ENCODE measurements around the gene UGP2. TPM values are rescaled to one million over a fixed set of nuclear protein-coding genes. Genes with fewer than 3 reads are reported as not detected.

UGP2 gene
- total RNA-seq, 1 experiment from 2014 or later = 76.1 TPM

- no peaks in the 10 kb centered on the region for H3K9me3 ChIP-seq (ENCODE audit: control insufficient read depth, insufficient read depth, low read depth, low read length)
- ATAC-seq (no peak), DNase-seq (ENCODE audit: low read depth, low spot score) (no peak)
- no TSS peak for BruUV-seq (replicated peaks)
- in situ Hi-C loops (cut with HindIII; ENCODE audit: low pct_unique_long_range_greater_than_20kb, low sequenced_read_pairs) = no loop called here
- H3K36me3 ChIP-seq (ENCODE audit: control insufficient read depth, insufficient read depth, low read length) = no peaks in the 10 kb centered on the region
- H3K4me3 ChIP-seq (ENCODE audit: low read depth in 2 of 2, low read length in 2 of 2) = no peak overlapping the region
- no peaks in the 10 kb centered on the region for H3K4me1 ChIP-seq (ENCODE audit: control insufficient read depth, insufficient read depth, low read length)
- no peak overlapping the region for H3K27ac ChIP-seq (ENCODE audit: low read length)
- no peaks in the 10 kb centered on the region for H3K27me3 ChIP-seq (ENCODE audit: control insufficient read depth, insufficient read depth, low read length)
- ChIA-PET CTCF (no interaction called here), POLR2A (no interaction called here)
- TF ChIP-seq, protein P1, sequence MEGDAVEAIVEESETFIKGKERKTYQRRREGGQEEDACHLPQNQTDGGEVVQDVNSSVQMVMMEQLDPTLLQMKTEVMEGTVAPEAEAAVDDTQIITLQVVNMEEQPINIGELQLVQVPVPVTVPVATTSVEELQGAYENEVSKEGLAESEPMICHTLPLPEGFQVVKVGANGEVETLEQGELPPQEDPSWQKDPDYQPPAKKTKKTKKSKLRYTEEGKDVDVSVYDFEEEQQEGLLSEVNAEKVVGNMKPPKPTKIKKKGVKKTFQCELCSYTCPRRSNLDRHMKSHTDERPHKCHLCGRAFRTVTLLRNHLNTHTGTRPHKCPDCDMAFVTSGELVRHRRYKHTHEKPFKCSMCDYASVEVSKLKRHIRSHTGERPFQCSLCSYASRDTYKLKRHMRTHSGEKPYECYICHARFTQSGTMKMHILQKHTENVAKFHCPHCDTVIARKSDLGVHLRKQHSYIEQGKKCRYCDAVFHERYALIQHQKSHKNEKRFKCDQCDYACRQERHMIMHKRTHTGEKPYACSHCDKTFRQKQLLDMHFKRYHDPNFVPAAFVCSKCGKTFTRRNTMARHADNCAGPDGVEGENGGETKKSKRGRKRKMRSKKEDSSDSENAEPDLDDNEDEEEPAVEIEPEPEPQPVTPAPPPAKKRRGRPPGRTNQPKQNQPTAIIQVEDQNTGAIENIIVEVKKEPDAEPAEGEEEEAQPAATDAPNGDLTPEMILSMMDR (IDR thresholded peaks at IDR 0.05) = no peak
- TF ChIP-seq SIN3A (IDR thresholded peaks at IDR 0.05; ENCODE audit: borderline replicate concordance, insufficient read depth, low read depth, low read length) = no peak
- TF ChIP-seq, protein P2, sequence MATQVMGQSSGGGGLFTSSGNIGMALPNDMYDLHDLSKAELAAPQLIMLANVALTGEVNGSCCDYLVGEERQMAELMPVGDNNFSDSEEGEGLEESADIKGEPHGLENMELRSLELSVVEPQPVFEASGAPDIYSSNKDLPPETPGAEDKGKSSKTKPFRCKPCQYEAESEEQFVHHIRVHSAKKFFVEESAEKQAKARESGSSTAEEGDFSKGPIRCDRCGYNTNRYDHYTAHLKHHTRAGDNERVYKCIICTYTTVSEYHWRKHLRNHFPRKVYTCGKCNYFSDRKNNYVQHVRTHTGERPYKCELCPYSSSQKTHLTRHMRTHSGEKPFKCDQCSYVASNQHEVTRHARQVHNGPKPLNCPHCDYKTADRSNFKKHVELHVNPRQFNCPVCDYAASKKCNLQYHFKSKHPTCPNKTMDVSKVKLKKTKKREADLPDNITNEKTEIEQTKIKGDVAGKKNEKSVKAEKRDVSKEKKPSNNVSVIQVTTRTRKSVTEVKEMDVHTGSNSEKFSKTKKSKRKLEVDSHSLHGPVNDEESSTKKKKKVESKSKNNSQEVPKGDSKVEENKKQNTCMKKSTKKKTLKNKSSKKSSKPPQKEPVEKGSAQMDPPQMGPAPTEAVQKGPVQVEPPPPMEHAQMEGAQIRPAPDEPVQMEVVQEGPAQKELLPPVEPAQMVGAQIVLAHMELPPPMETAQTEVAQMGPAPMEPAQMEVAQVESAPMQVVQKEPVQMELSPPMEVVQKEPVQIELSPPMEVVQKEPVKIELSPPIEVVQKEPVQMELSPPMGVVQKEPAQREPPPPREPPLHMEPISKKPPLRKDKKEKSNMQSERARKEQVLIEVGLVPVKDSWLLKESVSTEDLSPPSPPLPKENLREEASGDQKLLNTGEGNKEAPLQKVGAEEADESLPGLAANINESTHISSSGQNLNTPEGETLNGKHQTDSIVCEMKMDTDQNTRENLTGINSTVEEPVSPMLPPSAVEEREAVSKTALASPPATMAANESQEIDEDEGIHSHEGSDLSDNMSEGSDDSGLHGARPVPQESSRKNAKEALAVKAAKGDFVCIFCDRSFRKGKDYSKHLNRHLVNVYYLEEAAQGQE (IDR thresholded peaks at IDR 0.05; ENCODE audit: insufficient read depth in 1 of 2, low read depth in 2 of 2, low read length in 1 of 2) = no peak
- no peak for TF ChIP-seq TCF7L2 (IDR thresholded peaks at IDR 0.05; ENCODE audit: low read depth, low read length)
- TF ChIP-seq POLR2AphosphoS5 (IDR thresholded peaks at IDR 0.05; ENCODE audit: low read depth, low read length) = no peak
- intact Hi-C loops (cut with micrococcal nuclease; ENCODE audit: unreplicated experiment) = no loop called here
Observed at GRCh38 chr2:63796366-63796765, 45.3 kb upstream of the UGP2 start.

GRCh38 chr2:63796796-63797195 is 44.9 kb upstream of the UGP2 start:
- H3K4me3 ChIP-seq (ENCODE audit: low read depth in 2 of 2, low read length in 2 of 2) = no peak overlapping the region
- in situ Hi-C loops (cut with HindIII; ENCODE audit: low pct_unique_long_range_greater_than_20kb, low sequenced_read_pairs) (no loop called here), intact Hi-C loops (cut with micrococcal nuclease; ENCODE audit: unreplicated experiment) (no loop called here)
- H3K27me3 ChIP-seq (ENCODE audit: control insufficient read depth, insufficient read depth, low read length) = no peaks in the 10 kb centered on the region
- no TSS peak for BruUV-seq (replicated peaks)
- ChIA-PET POLR2A (no interaction called here), CTCF (no interaction called here)
- no peaks in the 10 kb centered on the region for H3K36me3 ChIP-seq (ENCODE audit: control insufficient read depth, insufficient read depth, low read length)
- no peaks in the 10 kb centered on the region for H3K4me1 ChIP-seq (ENCODE audit: control insufficient read depth, insufficient read depth, low read length)
- no peaks in the 10 kb centered on the region for H3K9me3 ChIP-seq (ENCODE audit: control insufficient read depth, insufficient read depth, low read depth, low read length)
- no peak overlapping the region for H3K27ac ChIP-seq (ENCODE audit: low read length)
- DNase-seq (ENCODE audit: low read depth, low spot score) = no peak
- ATAC-seq = no peak
- TF ChIP-seq, protein P2 (IDR thresholded peaks at IDR 0.05; ENCODE audit: insufficient read depth in 1 of 2, low read depth in 2 of 2, low read length in 1 of 2) = no peak
- TF ChIP-seq TCF7L2 (IDR thresholded peaks at IDR 0.05; ENCODE audit: low read depth, low read length) = no peak
- TF ChIP-seq, protein P1 (IDR thresholded peaks at IDR 0.05) = no peak
- TF ChIP-seq POLR2AphosphoS5 (IDR thresholded peaks at IDR 0.05; ENCODE audit: low read depth, low read length) = no peak
- no peak for TF ChIP-seq SIN3A (IDR thresholded peaks at IDR 0.05; ENCODE audit: borderline replicate concordance, insufficient read depth, low read depth, low read length)

Data from Panc1 (cell line).